DMS 273 (cell line): ENCODE results near the gene SEPTIN11.
A peak's percentile ranks its signal among the peaks of the same experiment; 100 is the strongest.
"Not testable (repeated sequence)": the region's sequence is repeated elsewhere in the genome, so short reads cannot be mapped to it uniquely, and the experiment has no call there.

ENCODE experiments used
- DNase-seq: peaks from one replicate; lab custom pipeline; 2025; ENCODE audit not compliant: unreplicated experiment; lab: John Stamatoyannopoulos, UW

Gene SEPTIN11

DNA sequence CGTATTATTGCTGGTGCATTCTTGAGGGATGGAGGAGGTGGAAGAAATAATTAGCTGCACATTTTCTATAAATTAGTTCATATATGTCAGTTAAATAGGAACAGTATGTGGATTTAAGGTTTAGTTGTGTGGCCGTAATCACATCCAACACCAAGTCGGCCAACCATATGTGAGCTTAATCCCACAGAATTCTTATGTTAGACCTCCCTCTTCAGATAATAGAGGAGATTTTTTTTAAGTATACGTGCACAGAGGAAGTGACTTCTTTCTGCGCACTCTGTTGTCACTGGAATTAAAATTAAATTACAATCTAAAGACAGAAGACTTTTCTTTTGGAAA, 2.1 kb downstream of the SEPTIN11 start:
- DNase-seq = peak; percentile 3

DNA sequence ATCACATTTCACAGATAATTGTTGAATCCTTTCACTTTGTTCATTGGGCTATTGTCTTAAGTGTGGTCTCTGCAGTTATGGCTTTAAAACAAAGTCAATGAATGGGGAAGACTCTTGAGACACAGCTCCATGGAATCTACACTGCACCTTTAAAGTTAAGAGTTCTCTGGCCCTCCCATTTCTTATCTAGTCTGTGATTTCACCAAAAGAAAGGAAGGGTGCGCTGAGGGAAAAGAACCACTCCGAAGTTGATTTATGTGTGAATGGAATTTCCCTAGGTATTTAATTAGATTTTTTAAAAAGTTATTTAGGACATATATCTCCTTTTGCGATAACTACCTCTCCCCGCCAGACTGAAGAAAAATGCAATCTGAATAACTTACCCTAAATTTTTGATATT, 2.5 kb downstream of the SEPTIN11 start:
- no peak for DNase-seq

DNA sequence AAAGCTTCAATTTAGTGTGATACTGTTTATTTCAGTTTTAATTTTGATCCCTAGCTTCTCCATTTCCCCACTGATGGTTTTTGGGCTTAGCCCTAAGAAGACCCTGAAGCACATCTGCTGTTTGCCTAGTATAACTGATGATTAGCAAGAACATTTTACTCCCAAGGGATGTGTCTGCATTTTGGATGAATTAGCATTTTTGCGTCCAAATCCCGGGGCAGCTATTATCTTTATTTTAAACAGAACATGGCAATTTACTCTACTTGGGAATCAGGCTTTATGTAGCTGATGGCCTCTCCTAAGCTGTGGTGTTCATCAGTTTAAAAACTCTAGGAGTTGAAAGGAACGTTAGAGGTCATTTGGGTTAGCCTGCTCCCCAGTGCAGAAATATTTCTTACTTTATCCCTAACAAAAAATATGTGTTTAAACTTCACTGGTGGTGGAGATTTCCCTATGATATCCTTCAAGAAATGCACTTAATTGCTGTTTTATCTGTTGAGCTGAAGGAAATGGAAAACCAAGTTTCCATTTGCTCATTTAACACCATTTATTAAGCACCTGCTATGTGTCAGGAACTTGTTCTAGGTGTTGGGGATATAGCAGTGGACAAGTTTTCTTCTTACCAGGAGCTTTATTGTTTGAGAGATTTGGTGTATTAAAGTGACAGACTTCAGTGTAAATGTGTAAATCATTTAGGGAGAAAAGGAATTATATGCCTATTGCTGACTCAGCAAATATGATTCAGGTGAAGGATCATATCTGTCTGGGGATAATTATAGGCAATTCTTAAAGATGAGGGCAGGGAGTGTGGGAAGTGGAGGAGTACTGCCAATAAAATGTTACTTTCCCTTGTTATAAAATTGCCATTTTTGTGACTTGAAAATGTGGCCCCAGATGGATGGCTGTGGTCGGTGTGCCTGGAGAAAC, 3.4 kb downstream of the SEPTIN11 start:
- DNase-seq = peak; percentile 9

DNA sequence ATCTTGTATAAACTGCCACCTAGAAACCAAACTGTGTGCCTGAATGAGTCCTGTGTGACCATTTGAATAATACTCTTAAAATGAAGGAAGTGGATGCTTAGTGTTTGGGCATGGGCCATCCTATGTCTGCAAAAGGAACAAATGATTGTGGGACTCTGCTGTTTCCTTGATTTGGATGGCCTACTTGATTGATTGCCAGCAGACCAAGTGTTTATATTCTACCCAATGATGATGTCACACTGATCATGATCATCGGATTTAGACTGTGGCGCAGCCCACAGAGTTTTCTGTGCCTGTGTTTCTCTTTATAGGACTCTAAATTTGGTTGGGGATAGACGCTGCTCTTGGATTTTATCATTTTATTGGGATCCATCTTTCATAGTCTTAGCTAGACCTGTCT, 4.4 kb downstream of the SEPTIN11 start:
- DNase-seq = no peak

DNA sequence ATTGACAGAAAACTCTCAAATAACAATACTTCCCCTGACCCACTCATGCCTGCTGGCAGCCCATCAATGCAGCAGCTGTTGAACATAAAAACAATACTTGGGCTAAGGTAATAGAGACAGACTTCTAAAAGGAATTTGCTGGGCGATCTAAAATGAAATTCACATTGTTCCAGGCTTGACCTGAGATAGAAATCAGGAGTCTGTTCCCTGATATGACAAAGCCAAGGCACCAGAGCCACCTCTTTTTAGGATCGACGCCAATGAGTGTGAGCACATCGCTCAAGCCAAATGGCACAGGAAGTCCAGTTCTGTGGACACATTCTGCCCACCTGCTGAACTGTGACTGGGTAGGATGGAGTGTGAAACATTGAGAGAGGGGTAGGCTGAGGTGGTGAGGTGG, 4.9 kb downstream of the SEPTIN11 start:
- DNase-seq = no peak

DNA sequence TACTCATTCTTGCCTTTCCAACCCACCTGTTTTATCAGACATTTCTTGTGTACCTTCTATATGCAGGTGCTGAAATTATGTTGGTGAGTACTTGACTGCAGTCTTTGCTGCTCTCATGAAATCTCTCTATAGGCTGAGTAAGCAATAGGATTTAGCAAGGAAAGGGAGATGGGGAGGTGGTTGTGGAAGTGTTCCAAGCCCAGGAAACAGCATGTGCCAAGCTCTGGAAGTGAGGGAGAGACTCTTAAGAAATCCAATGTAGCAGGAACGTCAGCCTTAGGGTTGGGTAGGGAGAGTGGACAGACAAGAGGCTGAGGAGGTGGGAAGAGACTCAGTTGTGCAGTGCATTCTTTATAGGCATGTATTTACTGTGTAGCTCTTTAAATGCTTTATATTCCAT, 5.6 kb downstream of the SEPTIN11 start:
- DNase-seq = no peak

DNA sequence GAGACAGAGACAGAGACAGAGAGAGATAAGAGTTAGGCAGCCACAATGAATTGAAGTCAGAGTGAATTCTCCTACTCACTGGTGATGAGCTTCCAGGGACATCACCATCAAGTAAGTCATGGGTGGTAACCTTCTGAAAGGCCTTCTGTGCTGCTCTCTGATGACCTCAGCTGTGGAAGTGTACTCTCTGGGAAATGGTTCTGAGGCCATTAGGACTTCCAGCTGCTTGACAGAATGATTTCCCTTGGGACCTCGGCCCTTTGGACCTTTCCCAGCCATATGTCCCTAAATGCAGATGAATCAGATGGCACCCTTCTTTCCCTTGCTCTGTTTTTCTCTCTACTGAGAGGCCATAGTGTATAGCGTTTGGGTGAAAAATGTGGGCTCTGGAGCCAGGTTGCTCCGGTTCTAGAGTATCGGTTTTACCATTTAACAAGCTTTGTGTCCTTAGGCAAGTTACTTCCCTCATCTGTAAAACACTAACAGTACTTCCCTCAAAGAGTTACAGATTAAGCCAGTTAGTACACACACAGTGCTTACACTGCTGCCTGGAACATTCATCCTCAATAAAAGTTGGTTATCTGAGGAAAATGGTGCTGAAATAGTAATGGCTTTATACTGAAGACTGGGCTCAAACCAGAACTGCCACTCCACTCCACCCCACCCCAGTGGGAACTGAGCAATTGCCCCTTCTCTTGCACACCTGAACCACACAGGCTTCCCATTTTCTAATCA, 7.6 kb downstream of the SEPTIN11 start:
- peak; percentile 25 for DNase-seq

DNA sequence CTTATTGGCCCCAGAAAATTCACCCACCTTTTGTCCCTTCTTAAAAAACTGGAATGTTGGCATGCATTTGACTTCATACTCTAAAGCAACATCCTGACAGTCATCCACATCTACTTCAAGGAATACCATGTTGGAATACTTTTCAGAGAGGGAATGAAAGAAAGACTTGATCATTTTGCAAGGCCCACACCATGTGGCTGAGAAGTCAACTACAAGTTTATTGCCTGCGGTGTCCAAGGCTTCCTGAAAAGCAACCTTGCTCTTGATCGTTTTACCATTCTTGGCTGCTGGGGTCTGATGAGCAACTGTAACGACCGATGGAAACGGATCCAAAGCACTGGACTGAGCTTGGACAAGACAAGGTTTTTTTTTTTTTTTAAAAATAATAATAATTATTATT, 9.3 kb downstream of the SEPTIN11 start:
- no peak for DNase-seq

DNA sequence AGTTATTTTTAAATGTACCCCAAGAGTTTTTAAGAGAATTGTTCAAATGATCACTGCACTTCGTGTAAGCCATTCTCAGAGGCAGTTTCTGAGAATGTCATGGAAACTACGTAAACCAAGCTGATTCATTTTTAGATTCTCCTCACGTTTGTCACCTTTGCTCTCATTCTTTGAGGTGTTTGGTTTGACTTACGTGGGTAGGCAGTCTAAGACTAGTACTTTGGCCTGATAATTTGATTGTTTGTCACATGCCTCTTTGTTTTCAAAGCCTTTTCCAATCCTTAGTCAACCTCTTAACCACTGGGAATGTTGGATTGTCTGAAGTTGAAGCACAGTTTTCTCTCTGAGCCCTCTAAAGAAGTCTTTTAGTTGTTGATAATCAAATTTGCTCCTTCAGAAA, 10.5 kb downstream of the SEPTIN11 start:
- no peak for DNase-seq

DNA sequence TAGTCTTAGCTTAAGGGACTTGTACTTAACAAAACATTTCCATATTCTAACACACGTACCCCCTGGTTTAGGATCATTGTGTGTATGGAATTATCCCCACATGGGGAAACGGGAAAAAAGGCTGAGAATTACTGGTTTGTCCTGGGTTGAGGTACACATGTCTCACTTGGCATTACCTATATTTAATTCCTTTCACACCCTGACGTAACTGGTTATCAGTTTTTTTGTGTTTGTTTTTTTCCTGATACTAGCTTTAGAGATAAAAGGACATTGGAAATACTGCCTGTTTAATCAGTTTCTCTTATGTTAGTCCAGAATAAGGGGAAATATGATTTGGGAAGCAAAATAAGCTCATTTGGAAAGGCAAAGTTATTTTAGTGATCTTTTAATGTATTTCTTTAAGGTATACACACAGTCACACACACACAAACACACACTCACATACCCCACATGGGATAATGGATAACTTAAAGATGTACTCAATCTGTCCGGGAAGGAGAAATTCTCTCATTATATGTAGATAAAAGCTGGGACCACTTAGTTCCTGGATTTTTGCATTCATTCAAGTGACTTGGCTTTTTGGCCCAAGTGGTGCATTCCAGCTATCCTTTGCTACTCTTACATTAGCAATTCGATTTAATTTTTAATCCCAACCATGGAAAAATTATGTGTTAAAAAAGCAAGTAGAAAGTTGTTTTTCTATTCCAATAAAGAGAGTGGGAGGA, 13.0 kb downstream of the SEPTIN11 start:
- DNase-seq = no peak

DNA sequence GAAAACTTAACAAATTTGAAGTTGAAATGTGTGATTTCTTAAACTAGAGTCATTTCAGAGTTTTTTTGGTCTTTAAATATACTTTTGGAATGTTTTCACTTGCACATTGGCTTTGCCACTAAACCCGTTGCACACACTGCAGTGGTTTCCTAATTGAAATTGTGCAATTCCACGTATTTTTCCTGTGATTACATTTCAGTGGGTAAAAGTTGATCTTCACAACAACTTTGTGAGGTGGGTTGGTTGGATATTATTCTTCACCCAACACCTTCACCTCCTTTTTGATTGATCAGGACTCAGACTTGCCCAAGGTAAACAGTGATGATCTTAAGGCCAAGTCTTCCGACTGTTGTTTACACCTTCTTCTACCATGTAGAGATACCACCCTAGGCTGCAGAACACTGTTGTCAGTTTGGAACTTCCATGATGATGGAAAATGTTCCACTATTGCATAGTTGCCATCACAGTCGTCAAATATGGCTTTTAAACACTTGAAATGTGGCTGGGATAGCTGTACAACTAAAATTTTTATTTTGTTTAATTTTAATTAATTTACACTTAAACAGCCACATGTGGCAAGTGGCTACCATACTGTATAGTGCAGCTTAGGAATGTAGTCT, 13.7 kb downstream of the SEPTIN11 start:
- DNase-seq = no peak

DNA sequence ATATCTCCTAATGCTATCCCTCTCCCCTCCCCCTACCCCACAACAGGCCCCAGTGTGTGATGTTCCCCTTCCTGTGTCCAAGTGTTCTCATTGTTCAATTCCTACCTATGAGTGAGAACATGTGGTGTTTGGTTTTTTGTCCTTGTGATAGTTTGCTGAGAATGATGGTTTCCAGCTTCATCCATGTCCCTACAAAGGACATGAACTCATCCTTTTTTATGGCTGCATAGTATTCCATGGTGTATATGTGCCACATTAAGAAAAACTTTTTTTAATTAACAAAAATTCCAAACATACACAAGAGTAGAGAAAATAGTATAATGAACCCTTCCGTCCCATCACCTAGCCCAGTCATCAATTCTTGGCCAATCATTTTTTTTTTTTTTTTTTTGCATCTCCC, 14.4 kb downstream of the SEPTIN11 start:
- DNase-seq = not testable (repeated sequence)

DNA sequence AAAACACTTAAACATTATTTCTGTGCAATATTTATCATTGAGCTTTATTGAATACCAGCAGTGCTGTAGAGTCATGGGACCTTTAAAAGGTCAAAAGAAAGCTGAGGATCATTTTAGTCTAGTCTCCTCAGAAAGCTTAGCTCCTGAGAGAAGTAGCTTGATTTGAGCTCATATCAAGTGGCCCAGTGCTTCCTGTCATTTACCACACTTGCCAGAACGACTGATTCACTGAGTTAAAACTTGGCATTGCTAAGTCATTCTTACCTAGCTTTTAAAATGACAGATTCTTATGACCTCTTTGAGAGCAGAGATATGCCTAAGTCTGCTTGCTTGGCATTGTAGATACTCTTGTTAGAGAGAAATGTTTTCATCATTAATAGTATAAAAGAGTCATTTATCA, 15.2 kb downstream of the SEPTIN11 start:
- no peak for DNase-seq

DNA sequence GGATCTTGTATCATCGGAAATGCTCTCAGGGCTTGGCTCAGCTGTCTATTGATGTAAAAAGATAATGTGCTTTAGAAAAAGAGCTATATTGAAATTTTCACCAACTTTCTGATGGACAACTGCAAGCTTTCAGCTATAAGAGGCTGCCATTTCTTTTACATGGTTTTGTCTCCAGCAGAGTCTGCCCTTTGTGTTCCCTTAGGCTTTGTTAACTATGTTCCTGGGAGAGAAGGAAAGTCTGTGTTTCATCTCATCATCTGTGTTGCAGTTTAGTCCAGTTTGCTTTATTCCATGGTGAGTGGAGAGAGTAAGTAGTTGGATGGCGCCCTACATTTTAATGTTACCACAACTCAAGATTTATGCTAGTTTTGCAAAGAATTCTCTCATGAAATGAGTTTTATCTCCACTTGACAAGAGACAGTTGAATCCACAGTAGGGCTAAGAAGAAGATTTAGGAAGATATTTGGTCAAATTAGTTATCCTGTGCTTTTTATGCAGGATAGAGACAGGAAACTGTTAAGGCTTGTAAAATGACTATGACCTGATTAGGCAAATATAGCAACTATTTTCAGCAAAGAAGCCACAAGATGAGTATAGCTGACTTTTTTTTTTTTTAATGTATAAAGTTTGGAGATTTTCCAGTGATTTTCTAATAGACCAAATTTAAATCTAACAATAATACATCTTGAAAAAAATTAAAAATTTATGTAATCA, 16.5 kb downstream of the SEPTIN11 start:
- DNase-seq = no peak

DNA sequence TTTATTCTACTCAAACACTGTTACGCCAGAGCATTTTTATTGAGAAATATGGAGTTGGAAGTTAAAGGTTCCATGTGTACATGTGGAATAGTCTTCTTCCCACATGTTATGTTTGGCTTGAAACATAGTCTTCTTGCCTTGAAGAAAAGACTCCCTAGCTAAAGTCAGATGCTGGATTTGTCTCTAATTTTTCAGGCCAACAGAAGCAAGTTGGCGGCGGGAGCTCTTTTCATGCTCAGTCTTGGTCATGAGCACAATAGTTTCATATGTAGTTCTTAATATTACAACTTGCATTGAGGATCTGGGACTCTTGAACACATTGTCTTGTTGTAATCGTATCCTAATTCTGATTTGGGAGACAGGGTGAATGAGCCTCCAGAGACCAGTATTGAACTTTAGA, 19.4 kb downstream of the SEPTIN11 start:
- DNase-seq = no peak

DNA sequence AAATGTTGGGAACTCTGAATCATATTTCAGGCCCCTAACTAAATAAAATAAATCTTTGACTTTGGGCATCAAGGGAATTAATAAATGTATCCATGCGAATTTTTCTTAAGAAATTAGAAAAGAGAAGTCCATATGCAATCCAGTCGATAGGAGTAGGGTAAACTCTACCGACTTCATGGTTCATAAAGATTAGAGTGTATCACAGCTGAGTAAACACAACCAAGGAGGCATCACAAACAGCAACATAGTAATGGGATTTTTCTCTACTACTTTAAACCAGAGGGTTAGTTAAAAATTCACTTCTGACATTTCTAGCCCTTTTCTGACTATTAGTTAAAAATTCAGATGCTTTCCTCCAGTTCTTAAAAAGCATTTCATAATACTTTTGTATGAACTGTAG, 19.9 kb downstream of the SEPTIN11 start:
- DNase-seq = no peak

DNA sequence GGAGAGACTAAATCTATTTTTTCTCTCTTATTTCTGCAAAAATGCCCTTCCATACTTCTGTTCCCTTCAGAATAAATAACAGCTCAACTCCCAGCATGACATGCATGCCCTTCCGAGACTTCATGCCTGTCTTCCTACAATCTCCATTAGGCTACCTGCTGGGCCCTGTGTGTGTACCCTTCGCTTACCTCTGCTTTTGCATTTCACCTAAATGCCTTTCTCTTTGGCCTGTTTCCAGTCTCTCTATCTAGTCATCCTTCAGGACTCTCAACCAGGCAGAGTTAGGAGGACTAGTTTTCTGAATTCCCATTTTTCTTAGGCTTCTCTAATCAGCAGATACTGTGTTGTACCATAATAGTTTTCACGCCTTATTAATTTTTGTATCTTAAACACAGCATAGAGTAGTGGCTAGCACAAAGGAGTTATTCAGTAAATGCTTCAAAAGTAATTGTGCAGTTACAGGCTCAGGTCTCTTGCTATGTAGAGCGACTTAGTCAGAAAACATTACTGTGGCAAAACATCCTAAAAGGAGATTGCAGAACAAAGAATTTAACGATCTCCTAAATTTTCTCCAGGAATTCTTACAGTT, 20.5 kb downstream of the SEPTIN11 start:
- no peak for DNase-seq

DNA sequence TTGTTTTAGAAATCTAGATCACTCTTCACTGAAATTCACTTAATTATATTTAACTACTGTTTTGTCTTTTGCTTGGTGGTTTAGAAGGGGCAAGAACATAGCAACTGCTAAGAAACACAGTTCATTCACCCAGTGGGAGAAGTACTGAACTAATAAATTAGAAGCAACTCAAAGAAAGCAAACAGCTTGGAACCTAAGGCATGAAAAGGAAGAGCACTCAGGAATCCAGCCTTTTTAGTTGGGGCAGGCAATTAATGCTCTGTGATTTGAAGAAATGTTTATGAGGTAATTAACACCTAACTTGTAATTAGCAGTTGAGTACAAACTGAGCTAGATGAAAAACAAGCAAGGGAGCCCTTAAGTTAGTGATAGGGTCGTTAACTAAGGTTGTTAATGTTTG, 22.8 kb downstream of the SEPTIN11 start:
- DNase-seq = no peak

DNA sequence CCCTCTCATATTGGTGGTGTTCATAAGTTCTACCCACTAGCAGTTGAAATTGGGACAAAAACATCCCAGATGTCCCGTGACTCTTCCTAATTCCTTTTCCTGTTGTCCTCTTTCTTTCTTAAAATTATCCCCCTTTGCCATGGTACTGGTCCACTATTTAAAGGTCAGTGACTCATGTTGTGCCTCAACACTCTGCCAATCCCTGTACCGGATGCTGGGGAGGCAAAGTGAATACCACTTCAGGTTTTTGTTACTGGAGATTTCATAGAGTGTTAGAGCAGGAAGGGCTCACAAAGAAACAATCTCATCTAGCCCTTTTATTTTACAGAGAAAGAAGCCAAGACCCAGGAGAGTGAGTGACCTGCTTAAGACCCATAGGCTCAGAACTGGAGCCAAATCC, 24.6 kb downstream of the SEPTIN11 start:
- DNase-seq = no peak

DNA sequence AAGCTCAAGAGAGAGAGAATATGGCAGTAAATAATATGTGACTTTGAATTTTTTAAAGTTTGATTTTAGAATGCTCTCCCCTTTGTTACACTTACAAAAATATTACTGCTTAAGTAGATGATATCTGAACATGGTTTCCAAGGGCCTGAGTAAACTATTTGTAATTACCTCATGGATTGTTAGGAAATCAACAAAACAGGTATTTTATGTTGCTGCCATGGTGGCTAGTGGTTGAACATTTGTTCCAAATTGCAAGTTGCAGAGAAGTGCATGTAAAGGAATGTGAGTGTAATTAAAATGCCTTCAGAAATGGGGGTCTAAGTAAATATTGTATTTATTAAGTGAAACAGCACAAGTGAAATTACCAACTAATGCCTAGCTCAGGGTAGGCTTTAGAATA, 27.6 kb downstream of the SEPTIN11 start:
- no peak for DNase-seq
